HG03108 (cell line): Measurements from ENCODE around the gene CLHC1.
"Not testable (repeated sequence)": the region's sequence is repeated elsewhere in the genome, so short reads cannot be mapped to it uniquely, and the experiment has no call there.

Source experiments
- ATAC-seq: cut with Tn5 transposase; IDR thresholded peaks from one replicate; pipeline ENCODE4 v1.9.1; 2021; ENCODE audit warnings: moderate library complexity; ENCODE audit not compliant: unreplicated experiment

The CLHC1 gene

DNA sequence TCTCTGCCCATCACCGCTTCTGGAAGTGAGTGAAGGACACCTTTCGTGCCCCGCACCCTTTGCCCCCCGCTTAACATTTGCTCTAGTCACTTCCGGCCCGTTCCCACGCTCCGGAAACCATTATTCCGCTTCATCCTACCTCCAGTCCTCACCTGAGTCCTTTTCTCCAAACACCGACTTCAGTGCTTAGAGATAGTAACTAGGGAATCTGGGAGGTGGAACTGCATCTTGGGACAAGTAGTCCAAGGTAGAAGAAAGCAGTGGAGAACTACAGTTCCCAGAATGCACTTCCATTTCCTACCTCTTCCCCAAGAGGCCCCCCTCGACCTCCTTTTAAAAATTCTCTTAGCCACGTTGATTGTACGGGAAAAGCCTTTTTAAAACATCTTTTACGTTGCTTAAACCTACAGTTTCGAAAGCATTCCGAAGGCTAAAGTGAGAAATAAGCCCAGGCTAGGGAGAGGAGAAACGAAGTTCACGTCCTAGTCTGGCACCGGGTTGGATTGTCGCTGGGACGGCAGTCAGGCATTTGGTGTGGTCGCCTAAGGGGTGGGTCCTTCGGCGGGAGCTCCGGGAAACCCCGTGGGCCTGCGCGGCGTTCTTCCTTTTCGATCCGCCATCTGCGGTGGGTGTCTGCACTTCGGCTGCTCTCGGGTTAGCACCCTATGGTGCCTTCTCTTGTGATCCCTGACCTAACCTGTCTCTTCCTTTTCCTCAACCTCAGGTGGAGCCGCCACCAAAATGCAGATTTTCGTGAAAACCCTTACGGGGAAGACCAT lies at the start of gene CLHC1, which contains the start of gene RPS27A:
Gene CLHC1 (minus strand): TSS at position 210 of the 779 bp plus-strand sequence. CDS start 9,882 bp downstream, outside the sequence.
Gene RPS27A (plus strand): TSS at position 605 of the 779 bp plus-strand sequence. CDS start 137 bp downstream, at position 742.
- ATAC-seq = peak; percentile 92

DNA sequence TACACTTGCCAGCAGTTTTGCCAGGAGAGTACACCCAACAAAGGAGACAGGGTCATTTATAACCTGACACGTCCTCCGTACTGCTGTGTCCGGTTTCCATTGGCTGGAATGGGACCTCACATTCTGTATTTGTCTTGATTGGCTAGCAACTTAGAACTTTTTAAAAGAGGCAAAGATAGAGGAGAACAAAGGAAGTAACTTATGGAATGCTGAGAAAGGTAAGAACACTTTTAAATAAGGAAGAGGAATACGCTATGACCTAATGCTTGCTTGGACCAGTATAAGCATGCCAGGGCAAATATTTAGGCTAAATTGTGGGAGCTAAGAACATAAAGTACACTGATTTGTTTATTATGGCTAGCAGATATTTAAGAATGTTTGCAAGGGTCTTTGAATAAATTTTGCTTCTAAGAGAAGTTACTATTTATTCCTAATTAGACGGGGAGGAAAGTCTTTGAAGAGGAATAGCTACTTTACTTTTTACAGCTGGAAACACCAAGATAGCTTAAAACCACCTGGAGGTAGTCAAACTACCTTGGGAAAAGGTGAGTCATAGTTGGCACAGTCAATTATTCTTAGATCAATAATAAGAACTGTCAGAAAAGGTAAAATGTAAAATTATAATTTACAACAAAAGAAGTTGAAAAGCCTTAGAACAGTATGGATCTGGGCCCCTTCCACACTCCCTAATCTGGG lies 48.9 kb upstream of the CLHC1 start:
- ATAC-seq = not testable (repeated sequence)

DNA sequence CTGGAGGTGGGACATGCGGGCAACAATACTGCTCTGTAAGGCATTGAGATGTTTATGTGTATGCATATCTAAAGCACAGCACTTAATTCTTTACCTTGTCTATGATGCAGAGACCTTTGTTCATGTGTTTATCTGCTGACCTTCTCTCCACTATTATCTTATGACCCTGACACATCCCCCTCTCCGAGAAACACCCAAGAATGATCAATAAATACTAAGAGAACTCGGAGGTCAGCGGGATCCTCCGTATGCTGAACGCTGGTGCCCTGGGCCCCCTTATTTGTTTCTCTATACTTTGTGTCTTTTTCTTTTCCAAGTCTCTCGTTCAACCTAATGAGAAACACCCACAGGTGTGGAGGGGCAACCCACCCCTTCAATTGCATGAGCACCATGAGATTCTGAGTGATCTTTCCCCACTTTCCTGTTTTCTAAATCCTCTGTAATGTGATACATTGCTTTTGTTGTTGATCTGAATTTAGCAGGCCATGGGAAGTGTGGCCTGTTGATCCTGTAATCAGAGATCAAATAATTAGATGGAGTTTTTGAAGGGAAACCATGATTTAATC lies 47.8 kb upstream of the CLHC1 start:
- not testable (repeated sequence) for ATAC-seq

DNA sequence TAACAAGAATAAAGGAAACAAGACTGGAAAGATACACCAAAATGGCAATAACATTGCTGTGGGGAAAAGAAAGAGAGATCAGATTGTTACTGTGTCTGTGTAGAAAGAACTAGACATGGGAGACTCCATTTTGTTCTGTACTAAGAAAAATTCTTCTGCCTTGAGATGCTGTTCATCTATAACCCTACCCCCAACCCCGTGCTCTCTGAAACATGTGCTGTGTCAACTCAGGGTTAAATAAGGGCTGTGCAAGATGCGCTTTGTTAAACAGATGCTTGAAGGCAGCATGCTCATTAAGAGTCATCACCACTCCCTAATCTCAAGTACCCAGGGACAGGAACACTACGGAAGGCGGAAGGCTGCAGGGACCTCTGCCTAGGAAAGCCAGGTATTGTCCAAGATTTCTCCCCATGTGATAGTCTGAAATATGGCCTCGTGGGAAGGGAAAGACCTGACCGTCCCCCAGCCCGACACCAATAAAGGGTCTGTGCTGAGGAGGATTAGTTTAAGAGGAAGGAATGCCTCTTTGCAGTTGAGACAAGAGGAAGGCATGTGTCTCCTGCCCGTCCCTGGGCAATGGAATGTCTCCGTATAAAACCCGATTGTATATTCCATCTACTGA lies 47.2 kb upstream of the CLHC1 start:
- ATAC-seq = not testable (repeated sequence)

DNA sequence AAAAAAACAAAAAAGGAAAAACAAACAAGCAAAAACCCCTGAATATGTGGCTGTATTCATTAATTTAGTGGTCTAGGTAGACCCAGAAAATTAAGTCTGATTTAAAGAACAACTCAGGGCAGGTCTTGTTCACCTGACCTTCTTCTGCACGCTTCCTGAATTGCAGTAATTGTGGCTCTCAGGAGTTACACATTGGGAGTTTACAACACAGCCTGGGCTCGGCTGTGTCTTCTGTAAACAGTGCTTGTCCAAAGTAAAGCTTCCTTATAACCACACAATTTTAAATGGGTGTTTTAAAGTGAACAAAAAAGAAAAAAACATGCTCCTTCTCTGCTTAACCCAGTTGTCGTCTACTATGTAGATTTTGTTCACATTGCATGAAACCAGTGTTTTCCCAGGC lies 45.2 kb upstream of the CLHC1 start:
- no peak for ATAC-seq

DNA sequence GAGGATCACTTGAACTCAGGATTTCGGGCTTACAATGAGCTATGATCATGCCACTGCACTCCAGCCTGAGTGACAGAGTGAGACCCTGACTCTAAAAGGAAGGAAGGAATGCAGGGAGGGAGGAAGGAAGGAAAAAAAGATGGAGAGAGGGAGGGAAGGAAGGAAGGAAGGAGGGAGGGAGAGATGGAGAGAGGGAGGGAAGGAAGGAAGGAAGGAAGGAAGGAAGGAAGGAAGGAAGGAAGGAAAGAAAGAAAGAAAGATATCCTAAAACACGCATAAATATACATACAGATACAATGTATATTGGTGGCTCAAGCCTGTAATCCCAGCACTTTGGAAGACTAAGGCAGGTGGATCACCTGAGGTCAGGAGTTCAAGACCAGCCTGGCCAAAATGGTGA lies 42.3 kb upstream of the CLHC1 start:
- ATAC-seq = not testable (repeated sequence)

DNA sequence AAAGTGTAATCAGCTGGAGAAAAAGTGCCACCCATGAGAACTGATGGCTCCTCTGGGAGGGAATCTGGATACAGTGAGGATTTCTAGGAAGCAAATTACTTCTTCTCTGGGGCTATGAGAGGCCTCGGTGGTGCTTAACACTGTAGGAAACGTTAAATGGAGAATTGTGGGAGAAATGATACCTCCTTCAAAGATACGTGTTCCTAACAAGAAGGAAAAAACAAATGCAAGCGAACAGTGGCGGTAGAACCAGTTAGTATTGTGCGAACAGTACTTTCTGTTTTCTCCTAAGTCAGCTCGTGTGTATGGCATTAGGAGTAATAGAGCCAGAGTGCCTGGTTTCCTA lies 37.5 kb upstream of the CLHC1 start:
- ATAC-seq = no peak

DNA sequence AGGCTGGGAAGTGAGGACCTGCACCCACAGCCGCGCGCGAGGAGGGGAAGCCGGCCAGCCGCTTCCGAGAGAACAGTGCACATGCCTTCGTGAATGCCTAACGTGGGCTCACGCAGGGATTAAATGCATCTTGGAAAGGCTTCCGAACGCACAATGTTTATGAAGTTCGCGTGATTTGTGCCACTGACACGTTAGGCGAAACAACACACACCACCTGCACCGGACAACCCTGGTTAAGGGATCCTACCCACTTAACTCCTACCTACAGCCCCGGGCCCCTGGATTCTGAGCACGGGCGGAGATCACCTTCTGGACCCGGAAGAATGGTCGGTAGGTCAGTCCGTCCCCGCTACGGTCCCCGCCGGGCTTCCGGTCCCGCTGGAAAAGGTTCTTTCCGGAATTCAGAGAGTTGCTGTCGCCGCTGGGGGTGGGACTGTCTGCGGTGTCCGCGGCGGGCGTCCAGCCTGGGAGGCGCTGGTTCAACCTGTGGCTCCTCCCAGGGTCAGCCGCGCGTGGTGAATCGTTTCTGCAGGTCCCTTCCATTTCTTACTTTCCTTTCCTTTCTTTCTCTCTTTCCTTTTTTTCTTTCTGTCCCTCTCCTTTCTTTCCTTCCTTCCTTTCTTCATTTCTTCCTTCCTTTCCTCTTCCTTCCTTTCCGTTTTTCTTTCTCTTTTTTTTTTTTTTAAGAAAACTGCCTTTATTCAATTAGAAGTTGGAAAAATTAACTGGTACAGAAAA lies 37.0 kb upstream of the CLHC1 start, which contains the start of gene MTIF2:
Gene MTIF2 (minus strand): TSS at position 325 of the 738 bp plus-strand sequence. CDS start 5,373 bp downstream, outside the sequence.
- ATAC-seq = peak; percentile 96

DNA sequence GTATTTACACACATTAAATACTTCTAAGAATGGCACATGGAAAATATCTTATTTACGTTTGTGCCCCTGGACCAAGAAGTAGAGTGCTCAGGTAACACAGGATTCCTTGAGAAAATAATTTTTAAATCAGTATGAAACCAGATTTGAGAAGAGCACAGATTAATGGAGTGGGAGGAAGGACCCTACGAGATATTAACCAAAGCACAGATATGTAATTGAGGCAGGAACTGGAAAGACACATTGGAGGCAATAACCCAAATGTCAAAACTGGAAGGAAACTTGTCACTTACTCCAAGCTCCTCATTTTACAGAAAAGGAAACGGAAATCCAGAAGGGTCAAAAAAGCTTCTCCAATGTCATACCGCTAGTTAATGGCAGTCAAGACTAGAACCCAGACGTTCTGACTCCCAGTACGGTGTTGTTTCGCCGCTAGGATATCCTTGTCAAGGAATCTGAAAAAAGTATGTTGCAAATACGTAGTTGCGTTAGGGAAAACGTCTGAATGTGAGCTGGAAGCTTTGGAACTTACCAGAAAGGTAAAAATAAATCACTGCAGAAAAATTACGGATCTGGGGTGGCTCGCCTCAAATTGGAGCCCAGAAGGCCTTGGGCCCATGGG lies 36.3 kb upstream of the CLHC1 start:
- ATAC-seq = no peak

DNA sequence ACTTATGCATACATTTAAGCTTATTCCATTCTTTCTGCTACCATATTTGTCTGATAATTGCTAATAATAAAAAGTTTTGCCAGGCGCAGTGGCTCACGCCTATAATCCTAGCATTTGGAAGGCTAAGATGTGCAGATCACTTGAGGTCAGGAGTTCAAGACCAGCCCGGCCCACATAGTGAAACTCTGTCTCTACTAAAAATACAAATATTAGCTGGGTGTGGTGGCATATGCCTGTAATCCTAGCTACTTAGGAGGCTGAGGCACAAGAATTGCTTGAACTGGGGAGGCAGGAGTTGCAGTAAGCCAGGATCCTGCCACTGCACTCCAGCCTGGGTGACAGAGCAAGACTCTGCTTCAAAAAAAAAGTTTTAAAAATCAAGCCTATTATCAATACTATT lies 27.5 kb upstream of the CLHC1 start:
- not testable (repeated sequence) for ATAC-seq

DNA sequence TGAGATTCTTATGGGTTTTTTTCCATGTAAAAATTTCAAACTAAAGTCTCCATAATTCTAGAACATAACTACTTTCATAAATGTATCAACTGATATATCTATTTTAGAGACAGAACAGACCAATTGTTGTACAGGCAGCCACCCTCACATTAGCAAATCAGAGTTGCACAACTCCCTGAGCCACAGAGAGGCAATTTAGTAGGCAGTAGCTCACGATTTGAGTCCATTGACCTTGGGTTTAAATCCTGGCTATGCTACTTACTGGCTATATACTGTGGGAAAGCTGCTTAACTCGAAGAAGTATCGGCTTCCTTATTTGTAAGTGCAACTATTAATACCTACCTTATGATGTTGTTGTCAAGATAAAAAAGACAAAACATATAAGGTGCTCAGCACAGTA lies 20.7 kb upstream of the CLHC1 start:
- ATAC-seq = no peak

DNA sequence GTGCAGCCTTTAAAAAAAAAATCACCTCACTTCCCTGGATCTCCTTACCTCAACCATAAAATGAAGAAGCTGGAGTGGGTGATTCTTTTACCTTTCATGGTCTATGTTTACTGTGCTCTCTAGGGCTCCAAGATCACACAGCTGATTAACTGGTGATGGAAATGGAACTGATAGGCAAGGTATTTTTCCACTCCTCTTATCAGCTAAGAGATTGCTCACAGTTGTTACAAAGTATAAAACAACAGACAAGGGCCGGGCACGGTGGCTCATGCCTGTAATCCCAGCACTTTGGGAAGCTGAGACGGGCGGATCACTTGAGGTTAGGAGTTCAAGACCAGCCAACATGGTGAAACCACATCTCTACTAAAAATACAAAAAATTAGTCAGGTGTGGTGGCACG lies 14.9 kb upstream of the CLHC1 start:
- ATAC-seq = no peak

DNA sequence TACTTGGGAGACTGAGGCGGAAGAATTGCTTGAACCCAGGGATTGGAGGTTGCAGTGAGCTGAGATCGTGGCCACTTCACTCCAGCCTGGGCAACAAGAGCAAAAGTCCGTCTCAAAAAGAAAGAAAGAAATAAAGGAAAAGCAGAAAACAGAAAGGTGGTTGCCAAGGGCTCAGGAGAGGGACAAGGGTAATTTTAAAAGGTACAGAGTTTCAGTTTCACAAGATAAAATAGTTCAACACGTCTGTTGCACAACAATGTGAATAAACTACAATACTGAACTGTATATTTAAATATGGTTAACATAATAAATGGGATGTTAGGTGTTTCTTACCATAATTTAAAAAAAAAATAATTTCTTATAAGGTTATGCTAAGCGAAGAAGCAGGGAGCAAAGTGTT lies 13.3 kb upstream of the CLHC1 start:
- ATAC-seq = no peak

DNA sequence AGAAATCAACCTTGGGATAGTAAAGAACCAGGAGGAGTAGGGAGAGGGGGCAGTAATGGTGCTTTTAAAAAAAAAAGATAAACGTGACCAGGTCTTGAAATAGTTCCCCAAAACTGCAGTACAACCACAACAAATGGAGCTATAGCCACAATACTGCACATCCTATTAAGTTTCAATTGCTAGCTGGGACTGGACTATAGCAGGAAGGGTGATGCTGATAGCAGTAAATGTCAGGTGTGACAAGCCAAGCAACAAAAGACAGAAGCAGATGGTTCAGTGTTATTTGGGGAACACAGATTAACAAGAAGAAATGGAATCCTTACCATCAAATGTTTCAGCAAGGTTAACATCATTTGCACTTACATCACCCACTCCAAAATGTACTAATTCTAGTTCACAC lies 10.5 kb upstream of the CLHC1 start:
- no peak for ATAC-seq

DNA sequence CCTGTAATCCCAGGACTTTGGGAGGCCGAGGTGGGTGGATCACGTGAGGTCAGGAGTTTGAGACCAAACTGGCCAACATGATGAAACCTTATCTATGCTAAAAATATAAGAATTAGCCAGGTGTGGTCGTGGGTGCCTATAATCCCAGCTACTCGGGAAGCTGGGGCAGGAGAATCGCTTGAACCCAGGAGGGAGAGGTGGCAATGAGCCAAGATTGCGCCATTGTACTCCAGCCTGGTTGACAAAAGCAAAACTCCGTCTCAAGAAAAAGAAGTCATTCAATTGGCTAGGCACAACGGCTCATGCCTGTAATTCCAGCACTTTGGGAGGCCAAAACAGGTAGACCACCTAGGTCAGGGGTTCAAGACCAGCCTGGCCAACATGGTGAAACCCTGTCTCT lies 9.5 kb upstream of the CLHC1 start:
- ATAC-seq = not testable (repeated sequence)

DNA sequence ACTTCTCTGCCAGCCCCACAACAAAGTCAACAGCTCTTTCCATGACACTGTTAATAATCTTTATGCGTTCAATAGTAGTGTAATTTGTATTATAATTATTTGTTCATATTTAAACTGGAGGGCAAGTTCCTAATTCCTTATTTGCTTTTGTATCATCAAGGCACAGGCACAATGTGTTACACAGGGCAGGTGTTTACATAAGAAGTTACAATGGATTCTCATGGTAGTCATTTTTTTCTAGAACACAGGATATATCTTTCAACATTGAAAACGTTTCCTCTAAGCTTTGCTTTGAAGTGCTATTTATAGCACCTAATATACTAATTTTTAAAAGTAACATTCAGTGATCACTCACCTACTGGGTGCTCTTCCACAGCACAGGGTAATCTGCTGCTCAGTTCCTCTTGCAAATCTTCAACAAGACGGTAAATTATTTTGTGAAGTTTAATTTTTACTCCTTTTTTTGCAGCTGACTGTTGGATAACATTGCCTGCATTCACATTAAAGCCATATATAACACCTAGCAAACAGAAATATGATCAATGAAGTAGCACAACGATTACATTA lies 7.6 kb upstream of the CLHC1 start:
- ATAC-seq = no peak

DNA sequence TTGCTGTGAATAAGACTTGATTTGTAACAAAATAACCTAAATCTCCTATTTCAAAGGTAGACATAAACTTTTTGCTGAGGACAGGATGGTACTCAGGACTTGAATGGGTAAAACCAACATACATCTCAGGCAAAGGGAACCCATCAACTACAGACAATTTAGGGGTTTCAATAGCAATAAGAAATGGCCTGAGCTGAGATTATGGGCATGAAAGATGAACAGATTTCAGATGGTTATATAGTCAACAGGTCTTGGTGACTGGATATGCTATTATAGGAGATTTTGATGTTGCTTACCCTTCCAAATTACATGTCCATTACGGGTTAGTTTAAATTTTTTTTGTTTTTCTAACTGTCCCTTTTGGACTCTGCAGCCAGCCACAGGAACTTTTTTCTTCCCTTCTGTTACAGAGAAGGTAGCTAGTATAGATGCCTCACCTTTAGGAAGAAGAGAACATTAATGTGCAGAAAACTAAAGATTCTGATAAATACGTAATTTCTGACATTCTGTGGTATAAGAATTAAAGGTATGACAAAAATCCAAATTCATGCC lies 5.0 kb upstream of the CLHC1 start:
- no peak for ATAC-seq

DNA sequence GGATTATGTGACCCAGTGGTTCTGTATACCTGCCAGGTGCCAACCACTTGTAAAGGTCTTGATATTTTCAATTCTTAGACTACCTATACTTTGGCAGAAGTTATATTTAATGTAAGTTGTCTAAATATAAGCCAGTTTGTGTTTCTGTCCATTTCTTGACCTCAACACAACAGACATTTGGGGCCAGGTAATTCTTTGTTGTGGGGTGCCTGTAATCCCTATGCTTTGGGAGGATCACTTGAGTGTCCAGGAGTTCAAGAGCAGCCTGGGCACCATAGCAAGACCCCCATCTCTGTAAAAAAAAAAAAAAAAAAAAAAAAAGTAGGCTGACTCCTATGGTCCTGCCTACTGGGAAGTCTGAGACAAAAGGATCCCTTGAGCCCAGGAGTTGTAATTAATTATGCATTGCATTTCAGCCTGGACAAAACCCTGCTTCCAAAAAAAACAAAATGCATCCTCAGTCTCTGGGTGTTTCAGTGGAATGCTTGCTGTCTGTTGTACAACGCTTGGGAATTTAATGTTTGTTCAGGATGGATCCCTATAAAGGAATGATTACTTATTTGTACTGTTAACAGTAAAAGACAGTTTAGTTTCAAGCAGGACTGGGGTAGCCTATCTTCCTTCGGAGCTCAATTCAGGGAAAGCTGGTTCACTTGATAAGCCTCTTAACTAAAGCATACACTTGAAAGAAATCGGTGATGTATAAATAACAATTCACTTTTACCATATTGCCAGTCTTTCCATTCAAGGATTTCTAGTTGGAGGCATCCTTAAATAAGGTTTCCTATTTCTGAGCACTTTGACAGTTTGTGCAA lies 3.8 kb upstream of the CLHC1 start:
- ATAC-seq = no peak

DNA sequence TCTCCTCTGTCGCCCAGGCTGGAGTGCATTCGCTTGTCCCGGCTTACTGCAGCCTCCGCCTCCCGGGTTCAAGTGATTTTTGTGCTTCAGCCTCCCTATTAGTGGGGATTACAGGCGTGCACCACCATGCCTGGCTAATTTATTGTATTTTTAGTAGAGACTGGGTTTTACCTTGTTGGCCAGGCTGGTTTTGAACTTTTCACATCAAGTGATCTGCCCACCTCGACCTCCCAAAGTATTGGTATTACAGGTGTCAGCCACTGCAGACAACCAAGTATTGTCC lies 1.5 kb upstream of the CLHC1 start:
- ATAC-seq = no peak
